SW 1271 (cell line): ENCODE data around the gene CARD14.

ENCODE experiments used
- DNase-seq, 2 experiments: peaks; one replicate each; lab custom pipeline; 2025; lab: John Stamatoyannopoulos, UW

CARD14 gene

DNA sequence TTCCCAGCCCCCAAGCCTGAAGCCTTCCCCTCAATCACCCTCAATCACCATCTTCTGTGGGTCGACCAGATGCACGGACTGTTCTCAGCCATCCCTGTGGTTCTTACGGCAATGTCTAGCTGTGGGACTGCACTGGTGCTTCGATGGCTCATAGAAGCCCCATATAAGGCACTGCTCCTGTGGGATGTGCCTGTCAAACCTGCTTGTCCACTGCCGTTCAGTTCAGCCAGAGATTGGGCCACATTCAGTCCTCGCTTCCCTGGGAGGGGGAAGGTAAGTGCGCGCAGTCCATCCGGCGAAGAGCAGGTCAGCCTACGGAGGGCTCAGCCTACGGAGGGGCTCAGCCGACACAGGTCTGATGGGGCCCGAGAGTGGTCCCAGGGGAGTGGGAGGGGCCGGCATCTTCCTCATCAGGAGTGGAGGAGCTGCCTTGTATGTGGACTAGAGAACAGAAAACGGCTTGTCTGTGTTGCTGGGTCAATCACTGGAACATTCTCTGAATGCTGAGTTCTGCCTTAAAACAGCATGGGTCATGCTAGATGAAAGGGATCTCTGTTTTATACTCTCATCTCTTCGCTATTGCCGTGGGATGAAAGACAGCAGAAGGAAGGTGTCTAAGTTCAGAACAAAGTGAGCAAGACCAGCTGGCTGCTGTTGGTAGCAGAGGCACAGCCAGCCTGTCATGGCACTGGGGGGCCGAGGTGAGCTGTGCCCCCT lies at the start of gene CARD14:
CARD14 (plus strand) TSS at position 247 of the 717 bp plus-strand sequence. CDS start 11,409 bp downstream, outside the sequence.
- no peak for DNase-seq

DNA sequence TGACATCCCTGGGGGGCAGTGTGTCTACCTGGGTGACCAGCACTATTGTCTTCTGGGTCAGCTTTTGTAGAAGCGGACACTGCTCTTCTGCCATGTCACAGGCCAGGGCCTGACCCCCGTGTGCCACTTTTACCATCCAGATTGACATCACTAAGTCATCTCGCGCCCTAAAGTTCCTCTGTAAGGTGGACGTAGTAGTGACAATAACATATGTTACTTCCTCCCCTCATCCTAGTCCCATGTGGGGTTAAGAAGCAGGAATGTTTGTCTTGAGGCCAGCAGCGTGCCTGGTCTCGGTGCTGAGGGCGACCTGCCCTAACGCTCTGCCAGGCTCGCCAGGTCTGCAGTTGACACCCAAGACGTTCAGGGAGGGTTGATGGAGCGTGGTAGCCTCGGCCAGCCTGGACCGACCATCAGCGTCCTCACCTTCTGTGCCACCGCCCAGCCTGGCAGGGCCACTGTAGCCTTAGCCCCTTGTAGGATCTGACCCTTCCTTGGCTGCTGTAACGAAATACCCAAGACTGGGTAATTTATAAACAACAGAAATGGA lies 47.7 kb upstream of the CARD14 start:
- DNase-seq: no peak

DNA sequence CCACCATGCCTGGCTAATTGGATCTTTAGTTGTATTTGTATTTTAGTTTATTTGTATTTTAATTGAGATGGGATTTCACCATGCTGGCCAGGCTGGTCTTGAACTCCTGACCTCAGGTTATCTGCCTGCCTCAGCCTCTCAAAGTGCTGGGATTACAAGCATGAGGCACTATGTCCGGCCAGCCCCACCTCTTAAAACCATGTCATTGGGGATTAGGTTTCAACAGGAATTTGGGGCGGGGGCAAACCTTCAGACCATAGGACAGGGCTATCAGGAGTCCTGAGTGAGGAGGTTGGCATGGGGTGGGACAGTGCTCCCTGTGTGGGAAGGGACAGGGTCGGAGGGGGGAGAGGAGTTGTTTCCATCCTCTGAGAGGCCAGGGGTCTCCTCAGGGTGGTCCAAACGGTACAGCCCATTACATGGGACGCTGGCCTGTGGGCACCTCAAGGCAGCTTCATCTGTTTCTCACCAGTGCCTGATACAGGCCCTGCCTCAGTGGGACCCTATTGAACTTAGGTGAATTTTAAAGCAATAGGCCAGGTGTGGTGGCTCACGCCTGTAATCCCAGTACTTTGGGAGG lies 46.8 kb upstream of the CARD14 start:
- no peak for DNase-seq

DNA sequence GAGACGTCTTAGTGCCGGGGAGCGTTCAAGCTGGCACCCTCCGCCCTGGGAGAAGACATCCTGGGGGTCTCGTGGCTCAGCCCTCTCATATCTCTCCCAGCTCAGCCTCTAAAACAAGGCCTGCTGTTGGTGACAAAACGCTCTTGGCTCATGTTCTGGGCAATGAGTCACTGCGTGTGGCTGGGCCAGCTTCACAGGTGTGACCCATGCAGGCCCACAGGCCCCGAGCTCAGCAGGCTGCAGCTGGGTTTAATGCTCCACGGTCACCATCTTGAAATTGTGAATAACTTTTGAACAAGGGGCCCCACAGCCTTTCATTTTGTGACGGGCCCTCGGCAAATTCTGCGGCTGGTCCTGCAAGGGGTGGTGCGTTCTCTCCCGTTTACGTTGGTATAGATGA lies 46.0 kb upstream of the CARD14 start:
- no peak for DNase-seq

DNA sequence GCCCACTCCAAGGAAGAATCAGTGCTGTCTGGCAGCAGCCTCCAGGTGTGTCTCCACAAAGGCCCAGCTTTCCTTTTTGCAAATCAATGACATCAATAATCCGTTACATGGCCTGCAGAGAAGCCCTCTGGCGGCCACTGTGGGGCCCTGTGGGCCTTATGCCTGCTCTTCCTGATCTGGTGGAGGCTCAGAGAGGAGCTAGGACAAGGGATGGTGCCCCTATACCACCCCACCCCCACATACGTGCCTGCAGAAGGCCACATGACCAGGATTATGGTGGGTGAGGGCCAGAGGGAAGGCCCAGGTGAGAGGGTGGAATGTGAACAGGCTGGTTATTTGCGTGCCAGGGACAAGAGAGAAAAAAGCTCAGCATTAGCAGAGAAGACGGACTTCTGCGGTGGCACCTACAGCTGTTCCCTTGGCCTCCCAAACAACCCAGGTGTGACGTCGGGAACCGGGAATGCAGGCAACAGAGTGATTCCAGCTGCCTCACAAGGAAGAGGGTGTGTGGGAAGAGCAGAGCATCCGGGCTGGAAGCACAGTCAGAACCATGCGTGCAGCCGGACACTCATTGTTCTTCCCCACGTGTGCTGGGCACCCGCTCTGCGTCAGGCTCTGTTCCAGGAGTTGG lies 45.4 kb upstream of the CARD14 start:
- no peak for DNase-seq

DNA sequence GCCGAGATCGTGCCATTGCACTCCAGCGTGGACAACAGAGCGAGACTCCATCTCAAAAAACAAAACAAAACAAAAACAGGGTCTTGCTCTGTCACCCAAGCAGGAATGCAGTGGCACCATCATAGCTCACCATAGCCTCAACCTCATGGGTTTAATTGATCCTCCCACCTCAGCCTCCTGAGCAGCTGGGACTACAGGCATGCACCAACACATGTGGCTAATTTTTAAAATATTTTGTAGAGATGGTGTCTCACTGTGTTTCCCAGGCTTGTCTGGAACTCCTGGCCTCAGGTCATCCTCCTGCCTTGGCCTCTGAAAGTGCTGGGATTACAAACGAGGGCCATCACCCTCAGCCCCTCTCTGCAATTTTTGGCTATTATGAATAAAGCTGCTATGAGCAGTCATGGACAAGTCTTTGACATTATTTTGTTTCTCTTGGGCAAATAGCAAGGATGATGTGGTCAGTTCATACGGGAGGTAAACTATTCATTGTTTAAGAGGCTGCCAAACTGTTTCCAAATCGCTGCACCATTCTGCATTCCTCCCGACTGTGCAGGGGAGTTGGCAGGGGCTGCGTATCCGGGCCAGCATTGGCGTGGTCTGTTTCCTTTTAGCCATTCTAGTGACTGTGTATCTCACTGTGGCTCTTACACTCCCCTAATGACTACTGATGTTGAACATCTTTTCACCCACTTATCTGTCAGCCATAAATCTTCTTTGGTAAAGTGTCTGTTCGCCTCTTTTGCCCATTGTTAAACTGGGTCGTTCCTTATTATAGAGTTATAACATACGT lies 44.0 kb upstream of the CARD14 start:
- no peak for DNase-seq

DNA sequence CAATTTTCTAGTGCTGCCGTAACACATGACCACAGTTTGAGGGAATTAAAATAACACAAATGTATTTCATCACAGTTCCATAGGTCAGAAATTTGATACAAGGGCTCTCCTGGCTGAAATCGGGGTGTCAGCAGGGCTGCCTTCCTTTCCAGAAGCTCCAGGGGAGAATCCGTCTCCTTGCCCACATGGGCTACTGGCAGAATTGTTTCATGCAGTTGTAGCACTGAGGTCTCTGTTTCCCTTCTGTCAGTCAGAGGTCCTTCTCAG lies 43.4 kb upstream of the CARD14 start:
- DNase-seq: no peak

DNA sequence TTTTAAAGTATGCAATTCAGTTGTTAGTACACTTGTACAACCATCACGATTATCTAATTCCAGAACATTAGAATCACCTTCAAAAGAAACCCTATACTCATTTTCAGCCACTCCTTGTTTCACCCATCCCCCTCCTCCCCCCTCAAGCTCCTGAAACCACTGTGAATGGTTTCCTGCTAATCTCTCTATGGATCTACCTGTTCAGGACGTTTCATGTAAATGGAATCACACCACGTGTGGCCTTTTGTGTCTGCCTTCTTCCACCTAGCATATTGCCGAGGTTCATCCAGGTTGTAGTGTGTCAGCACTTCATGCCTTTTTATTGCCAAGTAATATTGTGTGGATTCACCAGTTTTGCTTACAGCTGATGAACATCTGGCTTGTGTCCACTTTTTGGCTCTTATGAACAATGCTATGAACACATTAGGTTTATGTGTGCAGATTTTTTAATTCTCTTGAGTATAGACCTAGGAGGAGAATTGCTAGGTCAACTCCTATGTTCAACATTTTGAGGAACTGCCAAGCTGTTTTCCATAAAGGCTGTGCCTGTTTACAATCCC lies 40.7 kb upstream of the CARD14 start:
- DNase-seq: no peak

DNA sequence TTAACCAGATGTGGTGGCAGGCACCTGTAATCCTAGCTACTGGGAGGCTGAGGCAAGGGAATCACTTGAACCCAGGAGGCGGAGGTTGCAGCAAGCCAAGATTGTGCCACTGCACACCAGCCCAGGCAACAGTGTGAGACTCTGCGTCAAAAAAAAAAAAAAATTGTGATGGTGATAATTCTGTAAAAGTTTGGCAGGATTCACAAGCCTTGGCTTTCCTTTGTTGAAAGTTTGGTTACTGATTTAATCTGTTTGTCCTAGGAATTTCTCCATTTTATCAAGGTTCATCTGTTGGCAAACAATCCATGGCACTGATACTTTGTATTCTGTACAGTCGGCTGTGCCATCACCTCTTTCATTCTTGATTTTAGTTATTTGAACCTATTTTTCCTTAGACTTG lies 38.8 kb upstream of the CARD14 start:
- no peak for DNase-seq

DNA sequence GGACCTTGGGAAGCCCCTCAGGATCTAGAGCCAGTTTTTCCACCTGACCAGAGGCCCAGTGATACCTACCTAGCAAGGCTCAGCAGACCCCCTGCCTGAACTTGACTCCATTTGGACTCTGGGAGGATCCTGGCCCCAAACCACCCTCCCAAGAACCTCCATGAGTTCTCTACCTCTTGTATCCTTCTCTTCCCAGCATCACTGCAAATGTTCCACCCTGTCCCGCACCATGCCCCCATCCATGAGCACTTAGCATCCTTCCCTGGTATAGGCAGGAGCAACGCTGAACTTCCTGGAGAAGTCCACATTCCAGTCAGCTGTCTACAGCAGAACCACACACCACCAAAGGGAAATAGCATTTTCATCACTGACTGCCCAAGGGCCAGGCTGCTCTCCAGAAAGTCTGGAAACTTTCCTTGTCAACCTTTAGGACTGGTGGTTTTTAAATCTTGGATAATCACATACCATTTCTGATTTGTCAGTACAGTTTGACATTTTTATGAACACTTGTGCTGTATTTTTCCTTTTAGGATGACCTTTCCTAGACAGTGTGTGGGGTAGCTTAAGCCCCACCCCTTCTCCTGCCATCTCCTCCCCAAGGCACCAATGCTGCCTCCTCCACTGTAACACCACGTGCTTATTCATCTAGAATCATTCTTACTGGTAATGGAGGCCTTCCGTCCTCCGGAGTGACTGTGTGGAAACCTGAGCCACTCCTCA lies 36.8 kb upstream of the CARD14 start:
- DNase-seq: no peak

DNA sequence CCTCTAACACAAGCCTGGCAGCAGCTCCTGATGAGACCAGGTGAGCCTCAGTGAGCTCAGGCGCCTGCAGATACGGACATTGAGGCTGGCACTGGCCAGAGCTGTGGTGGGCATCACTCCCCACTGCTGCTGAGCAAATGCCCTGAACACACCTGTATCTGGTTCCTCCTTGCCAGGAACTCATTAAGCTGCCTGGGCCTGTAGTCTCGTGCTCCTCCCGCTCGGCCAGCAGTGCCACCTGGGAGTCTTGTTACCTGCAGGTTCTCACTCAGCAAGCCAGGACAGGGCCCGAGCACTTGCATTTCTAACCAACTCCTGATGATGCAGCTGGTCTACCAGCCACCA lies 36.2 kb upstream of the CARD14 start:
- no peak for DNase-seq

DNA sequence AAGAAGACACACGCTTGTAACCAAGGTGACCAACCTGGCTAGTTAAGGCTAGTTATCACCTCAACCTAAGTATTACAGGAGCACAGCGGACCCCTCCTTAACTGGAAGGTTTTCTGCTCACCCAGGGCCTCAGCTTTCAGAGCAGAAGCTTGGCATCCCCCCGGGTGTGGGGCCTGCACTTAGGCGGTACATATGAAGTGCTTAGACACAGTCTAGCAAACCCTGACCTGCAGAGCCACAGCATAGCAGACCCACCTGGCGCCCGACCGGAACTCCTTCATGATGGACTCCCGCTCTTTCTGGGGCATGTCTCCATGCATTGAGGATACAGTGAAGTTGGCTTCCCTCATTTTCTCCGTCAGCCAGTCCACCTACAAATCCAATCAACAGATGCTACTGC lies 32.7 kb upstream of the CARD14 start:
- no peak for DNase-seq

DNA sequence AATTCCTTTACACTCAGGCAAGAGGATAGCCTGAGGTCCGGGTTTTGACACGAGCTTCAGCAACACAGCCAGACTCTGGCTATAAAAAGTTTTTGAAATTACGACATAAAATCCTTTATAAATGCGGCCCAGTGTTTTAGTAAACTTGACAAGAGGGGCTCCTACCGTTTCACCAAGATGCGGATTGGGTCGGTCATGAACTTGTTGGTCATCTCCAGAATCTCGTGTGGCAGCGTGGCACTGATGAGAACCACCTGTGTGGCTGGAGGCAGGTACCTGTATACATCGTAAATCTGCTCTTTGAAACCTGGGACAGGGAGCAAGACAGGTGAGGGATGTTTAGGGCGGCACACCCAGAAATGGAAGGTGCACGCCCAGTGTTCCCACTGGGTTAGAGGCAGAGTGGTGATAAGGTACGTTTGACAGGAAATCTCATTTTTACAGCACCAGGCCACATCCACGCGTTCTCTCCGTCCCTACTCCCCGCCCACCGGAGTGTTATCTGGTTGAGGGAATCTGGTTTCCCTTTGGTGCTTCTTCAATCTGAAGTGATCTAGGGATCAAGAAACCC lies 30.9 kb upstream of the CARD14 start:
- DNase-seq: no peak

DNA sequence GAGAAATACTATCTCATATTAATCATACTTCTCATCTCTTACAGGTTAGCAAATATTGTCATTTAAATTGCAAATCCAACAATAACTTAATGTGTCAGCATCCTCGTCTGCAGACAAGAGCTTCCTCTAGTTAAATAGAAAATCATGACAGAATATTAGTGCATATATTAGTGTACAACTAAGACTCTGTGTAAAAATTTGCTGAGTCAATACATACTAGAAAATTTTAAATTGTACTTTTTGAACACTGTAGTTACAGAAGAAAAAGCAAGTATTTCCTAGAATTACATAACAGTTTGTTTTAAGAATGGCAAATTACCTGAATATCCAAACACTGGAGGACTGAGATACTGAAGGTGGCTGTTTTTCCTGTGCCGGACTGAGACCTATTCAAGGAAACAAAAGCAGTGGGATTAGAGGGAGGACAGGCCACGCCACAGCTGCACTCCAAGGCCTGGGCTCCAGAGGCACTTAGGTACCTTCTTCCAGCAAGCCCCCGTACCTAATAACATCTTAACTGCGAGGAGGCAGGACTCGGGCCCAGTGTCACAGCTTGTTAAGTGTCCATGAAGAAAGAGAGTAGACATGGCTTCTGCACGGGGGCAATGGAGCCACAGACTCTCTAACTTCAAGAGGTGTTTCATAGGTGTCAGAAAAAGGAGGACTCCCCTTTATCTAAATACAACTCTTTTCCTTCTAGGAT lies 28.2 kb upstream of the CARD14 start:
- no peak for DNase-seq

DNA sequence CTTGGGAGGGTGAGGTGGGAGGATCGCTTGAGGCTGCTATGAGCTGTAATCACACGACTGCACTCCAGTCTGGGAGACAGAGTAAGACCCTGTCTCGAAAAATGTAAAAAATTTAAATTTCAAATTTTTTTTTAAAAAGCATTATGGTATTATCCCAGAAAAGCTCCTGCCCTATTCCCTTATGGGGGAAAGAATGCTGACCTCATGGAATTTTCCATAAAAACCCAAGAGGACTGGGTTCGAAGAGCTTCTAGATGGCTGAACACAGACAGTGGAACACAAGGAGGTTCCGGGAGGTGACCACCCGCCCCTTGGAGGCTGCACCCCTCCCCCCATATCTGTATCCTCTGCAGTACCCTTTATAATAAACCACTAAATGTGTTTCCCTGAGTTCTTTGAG lies 26.9 kb upstream of the CARD14 start:
- no peak for DNase-seq

DNA sequence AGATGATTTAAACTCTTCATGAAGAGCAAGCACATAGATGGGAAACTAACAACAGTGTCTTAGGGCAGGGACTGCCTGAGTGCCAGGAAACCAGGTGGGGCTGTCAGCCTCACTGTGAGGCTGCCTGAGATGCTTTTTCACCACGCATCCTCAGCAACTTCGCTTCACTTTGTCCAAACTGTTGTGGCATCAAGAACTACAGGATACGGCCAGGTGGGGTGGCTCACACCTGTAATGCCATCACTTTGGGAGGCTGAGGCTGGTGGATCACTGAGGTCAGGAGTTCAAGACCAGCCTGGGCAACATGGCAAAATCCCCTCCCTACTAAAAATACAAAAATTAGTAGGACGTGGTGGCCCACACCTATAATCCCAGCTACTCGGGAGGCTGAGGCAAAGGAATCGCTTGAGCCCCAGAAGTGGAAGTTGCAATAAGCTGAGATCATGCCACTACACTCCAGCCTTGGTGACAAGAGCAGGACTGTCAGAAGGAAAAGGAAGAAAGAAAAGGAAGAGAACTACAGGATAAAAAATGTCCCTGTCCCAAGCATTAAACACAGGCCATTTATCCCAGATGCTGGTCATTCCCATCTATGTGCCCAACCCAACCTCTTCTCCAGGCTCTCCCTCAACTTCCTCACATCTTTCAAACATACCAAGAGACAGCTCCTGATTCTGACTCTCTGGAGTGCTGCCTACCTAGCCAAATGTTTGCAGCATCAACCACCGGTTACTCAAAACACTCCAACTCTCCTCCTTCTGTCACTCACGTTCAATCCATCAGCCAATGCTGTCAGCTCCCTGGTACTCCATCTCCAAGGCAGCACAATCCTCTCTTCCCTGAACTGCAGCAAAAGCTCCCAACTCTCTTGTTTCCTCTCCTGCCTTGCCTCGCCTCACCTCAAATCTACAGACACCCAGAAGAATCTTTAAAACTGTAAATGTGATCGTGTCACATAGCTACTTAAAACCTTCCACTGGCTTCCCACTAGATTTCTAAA lies 24.5 kb upstream of the CARD14 start:
- no peak for DNase-seq

DNA sequence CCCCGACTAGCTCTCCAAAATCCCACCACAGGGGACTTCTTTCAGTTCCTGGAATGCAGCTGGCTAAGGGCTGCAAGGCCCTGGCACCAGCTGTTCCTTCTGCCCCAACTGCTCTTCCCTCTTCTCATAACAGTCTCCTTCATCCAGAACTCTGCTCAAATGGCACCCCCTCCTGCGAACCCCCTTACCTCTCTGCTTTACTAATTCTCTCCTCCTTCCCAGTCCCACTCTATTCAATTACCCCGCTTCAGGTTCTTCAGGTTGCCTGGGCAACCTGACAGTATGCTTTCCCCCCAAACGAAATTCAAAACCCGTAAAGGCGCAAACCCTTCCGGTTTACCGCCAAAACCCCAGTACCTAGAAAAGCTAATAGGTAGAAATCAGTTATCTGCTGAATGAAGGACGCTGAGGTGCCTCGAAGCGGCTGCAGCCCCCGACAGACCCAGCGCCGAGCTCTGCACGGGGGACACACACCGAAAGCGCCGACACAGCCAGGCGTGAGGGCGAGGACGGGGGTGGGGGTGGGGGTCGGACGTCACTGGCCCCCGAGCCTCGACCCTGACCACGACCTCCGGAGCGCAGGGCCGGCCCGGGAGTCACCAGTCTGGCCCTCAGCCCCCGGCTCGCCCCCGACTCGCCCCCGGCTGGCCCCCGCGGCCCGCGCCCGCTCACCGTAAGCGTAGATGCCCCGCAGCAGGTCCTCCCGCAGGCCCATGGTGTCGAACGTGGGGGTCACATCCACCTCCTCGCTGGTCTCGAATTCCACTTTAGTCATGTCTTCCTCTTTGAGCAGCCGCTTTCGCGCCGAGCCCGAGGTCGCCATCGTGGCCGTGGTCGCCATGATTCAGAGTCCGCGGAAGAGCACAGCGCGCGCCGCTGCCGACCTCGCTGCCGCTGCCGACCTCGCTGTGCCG lies 23.5 kb upstream of the CARD14 start:
- peak in 1 of 2 experiments; percentile 16 for DNase-seq

DNA sequence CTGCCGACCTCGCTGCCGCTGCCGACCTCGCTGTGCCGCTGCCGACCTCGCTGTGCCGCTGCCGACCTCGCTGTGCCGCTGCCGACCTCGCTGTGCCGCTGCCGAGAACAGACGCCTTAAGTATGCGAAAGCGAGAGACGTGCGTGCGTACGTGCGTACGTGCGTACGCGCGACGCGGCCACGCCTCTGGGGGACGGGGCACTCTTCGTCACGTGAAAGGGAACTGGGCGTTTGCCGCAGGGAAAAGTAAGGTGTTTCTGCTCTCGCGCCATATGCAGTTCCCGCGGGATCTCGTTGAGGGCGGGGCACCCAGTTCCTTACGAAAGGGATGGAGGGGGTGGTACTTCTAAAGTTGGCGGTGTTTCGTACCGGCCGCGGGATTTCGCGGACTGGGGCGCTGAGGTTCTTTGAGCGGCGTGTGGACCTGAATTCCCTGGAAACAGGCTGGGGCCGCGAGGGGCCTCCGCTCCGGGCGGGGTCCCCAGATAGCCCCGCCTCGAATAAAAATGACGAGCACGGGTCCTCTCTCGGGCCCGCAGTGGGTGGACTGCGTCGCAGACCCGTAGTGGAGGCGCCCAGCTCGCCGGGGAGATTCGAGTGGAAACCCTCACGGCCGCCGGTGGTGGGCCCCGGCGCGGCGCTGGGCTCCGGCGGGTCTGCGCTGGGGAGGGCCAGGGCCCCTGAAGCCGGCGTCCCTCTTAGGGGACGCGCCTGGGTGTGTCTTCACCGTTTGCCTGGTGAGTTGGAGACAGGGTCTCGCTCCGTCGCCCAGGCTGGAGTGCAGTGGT lies 22.6 kb upstream of the CARD14 start, which contains the start of gene EIF4A3:
EIF4A3 (minus strand) TSS at position 94 of the 788 bp plus-strand sequence. CDS start 167 bp downstream, outside the sequence.
- DNase-seq: peak; percentile 94 to 96
